HG03159 (cell line): ENCODE measurements around the gene SLC6A18.
"Not testable (repeated sequence)": the region's sequence is repeated elsewhere in the genome, so short reads cannot be mapped to it uniquely, and the experiment has no call there.

Experiments
- ATAC-seq: cut with Tn5 transposase; IDR thresholded peaks from one replicate; pipeline ENCODE4 v1.9.1; 2021; ENCODE audit warnings: mild to moderate bottlenecking, moderate library complexity; ENCODE audit not compliant: unreplicated experiment

SLC6A18 gene

GRCh38 chr5:1228120-1228519 lies 2.9 kb downstream of the SLC6A18 start:
- ATAC-seq = no peak

GRCh38 chr5:1229023-1229422 lies 3.8 kb downstream of the SLC6A18 start:
- not testable (repeated sequence) for ATAC-seq

GRCh38 chr5:1229822-1230221 lies 4.6 kb downstream of the SLC6A18 start:
- ATAC-seq = no peak

GRCh38 chr5:1230551-1230950 lies 5.4 kb downstream of the SLC6A18 start:
- ATAC-seq = no peak

- no peak for ATAC-seq
Observed at GRCh38 chr5:1231354-1231905, 6.2 kb downstream of the SLC6A18 start.

GRCh38 chr5:1232780-1233179 lies 7.6 kb downstream of the SLC6A18 start:
- no peak for ATAC-seq

GRCh38 chr5:1235379-1235778 lies 10.2 kb downstream of the SLC6A18 start:
- ATAC-seq = no peak

- ATAC-seq = no peak
Observed at GRCh38 chr5:1235838-1236237, 10.7 kb downstream of the SLC6A18 start.

GRCh38 chr5:1239505-1240251 lies 14.5 kb downstream of the SLC6A18 start:
- no peak for ATAC-seq

- no peak for ATAC-seq
Observed at GRCh38 chr5:1240496-1241260, 15.5 kb downstream of the SLC6A18 start.

GRCh38 chr5:1241509-1242080 lies 16.4 kb downstream of the SLC6A18 start:
- no peak for ATAC-seq

- ATAC-seq = no peak
Observed at GRCh38 chr5:1242733-1243486, 17.7 kb downstream of the SLC6A18 start.

- no peak for ATAC-seq
Observed at GRCh38 chr5:1243487-1244130, 18.4 kb downstream of the SLC6A18 start.

GRCh38 chr5:1244255-1244654 lies 19.1 kb downstream of the SLC6A18 start:
- ATAC-seq = no peak

GRCh38 chr5:1244976-1245375 lies 19.8 kb downstream of the SLC6A18 start:
- no peak for ATAC-seq

- ATAC-seq = no peak
Observed at GRCh38 chr5:1245905-1246576, 20.9 kb downstream of the SLC6A18 start.

- ATAC-seq = no peak
Observed at GRCh38 chr5:1246711-1247431, 21.7 kb downstream of the SLC6A18 start.

GRCh38 chr5:1247811-1248210 lies 22.6 kb downstream of the SLC6A18 start:
- ATAC-seq = no peak
